Mesenteric fat pad (tissue), 1 donor: ENCODE measurements around the gene GIMAP5. TPM values are rescaled to one million over a fixed set of nuclear protein-coding genes. Genes with fewer than 3 reads are reported as not detected.

Source experiments
- DNase-seq: peaks from one replicate; pipeline ENCODE4 v3.0.0-alpha.2; 2020; ENCODE audit warnings: low spot score
- long read RNA-seq: library from polyadenylated mRNA; unstranded; transcript quantifications from one replicate; pipeline ENCODE4 v2.0.0, GENCODE V29; 2020
- total RNA-seq: library from RNA; stranded (reverse); fragmentation: NEBNext Ultra II Directional; extraction: Animal tissue kit (Norgen Biotek cat#: 25700); gene quantifications from one replicate; pipeline ENCODE4 v1.2.1, GENCODE V29; 2021
- donor health status: DM: yes; HTN: yes; CAD: no.

The GIMAP5 gene
- total RNA-seq: 26.6 TPM
- long read RNA-seq, transcript GIMAP5-201 (3 exons, 2,291 nt): major isoform, 226 of 252 reads
- long read RNA-seq, transcript GIMAP5-206 (3 exons, 653 nt): minor isoform, 8 of 252 reads
- long read RNA-seq, partial matches to known transcripts: 1 of 252 reads
- long read RNA-seq, other reads (novel, unspliced or antisense): 17 of 252 reads

DNA sequence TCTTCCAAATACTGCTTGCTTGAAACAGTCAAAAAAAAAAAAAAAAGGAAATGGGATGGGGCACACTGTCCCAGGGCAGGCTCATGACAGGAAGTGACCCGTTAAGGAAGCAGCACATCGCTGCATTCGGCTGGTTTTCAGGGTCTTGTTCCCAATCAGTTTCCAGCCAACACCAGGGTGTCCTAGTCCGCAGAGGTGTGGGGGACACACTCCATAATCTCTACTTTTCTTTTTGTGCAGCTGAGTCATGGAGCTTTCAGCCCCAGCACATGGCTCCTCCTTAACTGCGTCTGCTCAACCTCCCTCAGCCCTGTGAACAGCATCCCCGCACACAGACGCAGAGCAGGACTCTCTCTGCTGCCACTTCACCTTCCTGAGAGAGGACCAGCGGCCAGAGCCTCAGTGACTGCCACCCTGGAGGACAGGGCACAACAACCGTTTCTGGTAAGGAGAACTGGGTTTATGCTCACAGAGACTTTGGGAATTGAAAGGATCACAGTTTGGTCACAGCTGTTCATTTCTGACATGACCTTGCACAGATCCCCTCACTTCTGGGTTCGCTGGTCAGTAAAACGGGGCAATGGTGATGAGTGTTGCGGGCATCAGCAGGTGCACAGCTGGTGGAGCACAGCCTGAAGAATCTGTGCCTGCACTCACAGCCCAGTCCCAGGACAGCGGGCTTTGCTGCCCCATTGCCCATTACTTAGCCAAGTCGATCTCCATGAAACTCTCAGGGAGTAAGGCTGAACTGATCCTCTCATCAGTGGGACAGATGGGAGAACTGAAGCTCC is at the start of gene GIMAP5:
Gene GIMAP5, plus strand, starts transcription at position 154 of the 791 bp plus-strand sequence. CDS start 3,467 bp downstream, outside the sequence.
- no peak for DNase-seq

DNA sequence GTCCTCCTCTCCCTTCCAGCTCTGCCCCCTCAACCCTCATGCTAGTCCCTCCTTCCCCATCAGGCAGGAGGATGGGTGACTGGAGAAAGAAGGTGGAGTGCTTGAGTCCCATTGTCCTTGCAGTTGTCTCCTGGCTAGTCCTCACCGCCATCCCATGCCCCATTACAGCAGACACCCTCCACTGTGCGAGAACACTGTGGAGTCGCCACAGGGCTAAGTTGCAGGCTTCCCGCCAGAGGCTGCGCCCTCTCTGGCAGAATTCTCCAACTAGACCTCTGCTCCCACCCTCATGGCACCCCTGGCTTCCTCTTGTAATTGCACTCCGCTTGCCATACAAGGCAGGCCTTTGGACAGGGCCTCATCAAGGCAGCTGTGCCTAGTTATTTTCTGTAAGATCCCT is 48.6 kb upstream of the GIMAP5 start:
- no peak for DNase-seq

DNA sequence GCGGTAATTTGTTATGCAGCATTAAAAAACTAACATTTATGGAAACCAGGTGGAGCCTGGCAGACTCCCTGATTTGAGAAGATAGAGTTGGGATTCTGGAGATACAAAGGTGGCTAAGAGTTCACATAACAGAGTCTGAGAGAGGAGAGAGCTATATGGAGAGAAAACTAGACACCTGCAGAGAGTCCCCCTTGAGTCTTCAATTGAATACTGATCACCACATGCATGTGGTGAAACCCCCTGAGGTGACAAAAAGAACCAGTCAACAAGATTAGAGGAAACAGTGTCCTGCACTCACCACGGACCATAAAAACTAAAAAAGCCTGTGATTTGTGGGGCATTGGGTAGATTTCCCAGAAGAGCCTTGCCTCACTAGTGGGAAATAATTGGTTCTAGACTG is 41.6 kb upstream of the GIMAP5 start:
- DNase-seq: no peak

DNA sequence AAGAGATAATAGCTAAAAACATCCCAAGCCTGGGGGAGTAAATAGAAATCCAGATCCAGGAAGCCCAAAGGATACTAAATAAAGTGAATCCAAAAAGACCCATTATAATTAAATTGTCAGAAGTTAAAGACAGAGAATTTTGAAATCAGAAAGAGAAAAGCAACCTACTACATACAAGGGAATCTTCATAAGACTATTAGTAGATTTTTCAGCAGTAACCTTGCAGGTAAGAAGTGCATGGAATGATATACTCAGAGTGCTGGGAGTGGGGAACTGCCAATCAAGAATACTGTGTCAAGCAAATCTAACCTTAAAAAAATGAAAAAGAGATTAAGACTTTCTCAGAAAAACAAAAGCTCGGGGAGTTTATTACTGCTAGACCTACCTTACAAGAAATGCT is 34.0 kb upstream of the GIMAP5 start:
- no peak for DNase-seq

DNA sequence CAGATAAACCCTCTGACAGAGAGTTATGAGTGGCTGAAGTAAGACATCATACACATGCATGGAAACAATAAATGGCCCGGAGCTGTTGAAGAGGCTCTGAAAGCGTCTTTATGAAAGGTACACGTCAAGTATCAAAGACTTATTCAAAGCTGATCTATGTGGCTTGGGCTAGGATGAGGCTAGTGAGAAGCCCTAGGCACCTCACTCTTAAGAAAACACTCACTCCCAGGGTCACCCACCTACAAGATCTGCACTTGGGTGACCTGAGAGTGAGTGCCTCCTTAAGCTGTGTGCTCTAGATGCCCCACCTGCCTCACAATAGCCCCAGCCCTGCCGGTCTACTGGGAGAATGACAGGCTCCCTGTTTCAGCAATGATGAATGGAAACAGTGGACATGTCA is 21.9 kb upstream of the GIMAP5 start:
- DNase-seq: no peak

DNA sequence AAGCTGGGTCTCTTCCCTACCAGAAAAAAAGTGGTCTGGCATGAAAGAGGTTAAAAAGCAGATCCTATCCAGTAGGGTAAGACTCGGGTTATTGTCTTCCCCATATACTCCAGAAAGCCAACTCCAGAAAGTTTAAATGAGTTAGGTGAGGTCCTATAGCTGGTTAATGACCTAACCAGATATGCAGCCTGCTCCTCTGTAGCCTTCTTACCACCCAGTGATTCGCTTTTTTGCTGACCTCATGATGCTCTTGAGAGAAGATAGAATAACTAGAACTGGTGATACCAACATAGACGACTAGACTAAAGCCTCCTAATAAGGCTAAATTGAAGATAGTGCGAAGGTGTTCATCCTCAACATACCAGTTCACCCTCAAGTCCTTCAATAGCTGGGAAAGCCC is 21.5 kb upstream of the GIMAP5 start:
- no peak for DNase-seq

DNA sequence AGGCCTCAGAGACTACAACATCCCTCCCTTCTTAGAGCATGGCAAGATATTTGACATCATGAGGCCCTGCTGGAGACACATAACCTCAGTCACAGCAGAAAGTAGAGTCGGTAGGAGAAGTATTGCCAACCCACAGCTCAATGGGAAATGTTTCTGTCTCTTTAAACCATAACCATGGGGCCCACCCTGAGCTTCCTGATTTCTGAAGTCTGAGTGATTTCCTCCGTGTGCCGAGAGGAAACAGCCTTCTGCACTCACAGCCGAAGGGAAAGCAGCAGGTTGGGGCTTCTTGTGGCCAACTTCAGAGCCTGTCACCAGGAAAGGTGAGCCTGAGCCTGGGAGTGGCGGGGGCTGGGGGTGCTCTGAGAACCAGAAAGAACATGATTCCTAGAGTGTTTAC is 20.9 kb upstream of the GIMAP5 start, which contains the start of gene GIMAP1:
Gene GIMAP1, plus strand, starts transcription at position 246 of the 400 bp plus-strand sequence. CDS start 2,435 bp downstream, outside the sequence.
- DNase-seq: no peak

DNA sequence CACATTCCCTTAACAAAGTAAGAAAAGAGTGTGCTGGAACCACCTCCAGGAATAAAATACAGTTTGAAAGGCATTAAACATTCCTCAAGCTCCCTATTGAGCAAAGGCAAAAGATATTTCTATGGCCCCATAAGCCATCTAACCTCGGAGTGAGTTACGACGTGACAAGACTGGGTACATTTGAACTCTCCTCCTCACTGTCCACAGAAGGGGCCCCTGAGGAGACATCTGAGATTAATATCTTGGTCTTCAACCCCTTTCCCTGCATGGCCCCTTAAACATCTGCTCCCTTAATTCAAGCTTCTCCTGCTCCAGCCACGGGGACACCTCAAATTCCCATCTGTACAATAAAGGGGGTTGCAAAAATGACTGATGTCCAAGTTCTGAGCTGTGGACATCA is 20.3 kb upstream of the GIMAP5 start:
- DNase-seq: no peak

DNA sequence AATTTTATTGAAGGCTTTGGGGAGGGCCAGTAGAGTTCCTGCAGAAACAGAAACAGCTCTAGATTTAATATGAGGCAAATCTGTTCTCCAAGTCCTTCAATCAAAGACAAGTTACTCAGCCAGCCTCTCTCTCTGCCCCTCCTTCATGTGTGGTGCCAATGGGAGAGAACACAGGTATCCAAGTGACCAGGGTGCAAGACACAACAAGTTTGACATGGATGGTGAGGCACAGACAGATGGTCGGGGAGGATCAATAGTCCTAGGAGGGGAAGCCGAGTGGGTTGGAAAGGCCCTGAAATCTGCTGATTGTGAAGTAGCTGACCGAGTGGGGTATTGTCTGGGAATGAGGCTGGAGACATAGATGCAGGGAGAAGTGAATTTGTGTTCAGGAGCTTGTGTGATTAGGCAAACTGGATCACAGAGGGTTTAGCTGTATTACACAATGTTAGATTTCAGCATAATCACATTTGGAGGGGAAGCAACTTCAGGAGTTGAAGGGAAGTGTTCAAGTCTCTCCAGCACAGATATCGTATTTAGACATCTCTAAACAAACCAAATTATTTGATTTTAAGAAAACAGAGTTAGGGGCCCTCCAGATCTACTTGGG is 19.3 kb upstream of the GIMAP5 start:
- DNase-seq: no peak

DNA sequence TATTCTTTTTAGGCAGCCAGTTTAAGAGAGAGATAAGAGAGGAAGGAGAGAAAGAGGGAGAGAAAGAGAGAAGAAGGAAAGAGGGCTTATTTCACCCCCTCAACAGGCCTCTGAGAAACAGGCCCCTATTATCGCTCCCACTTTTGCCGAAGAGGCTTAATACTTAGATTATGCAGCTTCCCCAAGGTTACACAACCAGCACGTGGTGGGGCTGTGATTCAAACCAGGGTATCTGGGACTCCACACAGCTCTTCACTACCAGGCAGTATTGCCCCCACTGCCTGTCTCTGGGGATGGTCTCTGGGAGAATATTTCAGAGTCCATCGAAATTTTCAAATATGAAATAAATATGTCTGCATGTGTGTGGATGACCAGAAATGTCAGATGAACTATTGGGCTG is 17.8 kb upstream of the GIMAP5 start:
- DNase-seq: no peak

DNA sequence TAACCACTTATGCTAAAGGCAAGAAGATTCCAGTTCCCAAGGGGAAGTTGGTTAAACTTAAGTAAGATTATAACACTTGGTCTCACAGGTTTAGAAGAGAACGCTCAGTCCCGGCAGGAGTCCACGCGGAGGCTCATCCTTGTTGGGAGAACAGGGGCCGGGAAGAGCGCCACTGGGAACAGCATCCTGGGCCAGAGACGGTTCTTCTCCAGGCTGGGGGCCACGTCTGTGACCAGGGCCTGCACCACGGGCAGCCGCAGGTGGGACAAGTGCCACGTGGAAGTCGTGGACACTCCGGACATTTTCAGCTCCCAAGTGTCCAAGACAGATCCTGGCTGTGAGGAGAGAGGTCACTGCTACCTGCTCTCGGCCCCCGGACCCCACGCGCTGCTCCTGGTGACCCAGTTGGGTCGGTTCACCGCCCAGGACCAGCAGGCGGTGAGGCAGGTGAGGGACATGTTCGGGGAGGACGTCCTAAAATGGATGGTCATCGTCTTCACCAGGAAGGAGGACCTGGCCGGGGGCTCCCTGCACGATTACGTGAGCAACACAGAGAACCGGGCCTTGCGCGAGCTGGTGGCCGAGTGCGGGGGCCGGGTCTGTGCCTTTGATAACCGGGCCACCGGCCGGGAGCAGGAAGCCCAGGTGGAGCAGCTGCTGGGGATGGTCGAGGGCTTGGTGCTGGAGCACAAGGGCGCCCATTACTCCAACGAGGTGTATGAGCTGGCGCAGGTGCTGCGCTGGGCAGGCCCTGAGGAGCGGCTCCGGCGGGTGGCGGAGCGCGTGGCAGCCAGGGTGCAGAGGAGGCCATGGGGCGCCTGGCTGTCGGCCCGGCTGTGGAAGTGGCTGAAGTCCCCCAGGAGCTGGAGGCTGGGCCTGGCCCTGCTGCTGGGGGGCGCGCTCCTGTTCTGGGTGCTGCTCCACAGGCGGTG is 17.0 kb upstream of the GIMAP5 start:
- no peak for DNase-seq

DNA sequence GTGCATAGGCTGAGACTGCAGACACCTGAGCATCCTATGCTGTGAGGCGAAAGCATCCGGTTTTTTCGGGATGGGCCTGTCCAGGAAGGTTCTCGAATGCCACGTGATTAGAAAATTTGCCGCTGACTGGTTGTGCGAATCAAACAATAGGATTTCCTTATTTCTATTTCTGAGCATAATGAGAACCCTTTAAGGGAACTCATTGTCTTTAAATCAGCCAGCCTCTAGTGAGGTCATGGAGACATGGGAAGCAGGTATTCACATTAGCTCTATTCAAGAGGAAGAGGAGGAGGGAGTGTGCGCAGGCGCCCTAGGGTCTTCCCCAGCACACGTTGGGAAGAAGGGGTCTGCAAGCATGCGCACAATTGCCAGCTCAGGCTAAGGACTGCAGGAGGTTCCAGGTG is 15.2 kb upstream of the GIMAP5 start:
- no peak for DNase-seq

DNA sequence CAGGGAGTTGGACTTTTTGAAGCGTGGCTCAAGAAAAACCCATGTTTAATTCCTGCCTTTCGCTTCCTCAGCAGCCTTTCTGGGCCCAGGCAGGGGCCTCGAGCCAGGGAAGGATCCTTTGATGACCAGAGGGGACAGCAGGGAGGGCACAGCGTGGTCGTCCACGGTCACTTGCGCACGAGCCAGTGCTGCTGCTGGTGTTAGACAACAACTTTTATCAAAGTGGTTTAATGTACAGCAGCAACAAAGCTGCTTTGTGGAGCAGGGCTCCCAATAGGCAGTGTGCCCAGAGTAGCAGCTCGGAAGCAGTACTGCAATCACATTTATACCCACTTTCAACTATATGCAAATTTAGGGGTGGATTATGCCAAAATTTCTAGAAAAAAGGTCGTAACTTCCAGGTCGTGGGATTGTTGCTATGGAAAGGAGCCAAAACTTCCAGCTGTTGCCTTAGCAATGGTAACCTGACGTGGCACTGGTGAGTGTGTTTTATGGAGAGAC is 14.7 kb upstream of the GIMAP5 start:
- no peak for DNase-seq

DNA sequence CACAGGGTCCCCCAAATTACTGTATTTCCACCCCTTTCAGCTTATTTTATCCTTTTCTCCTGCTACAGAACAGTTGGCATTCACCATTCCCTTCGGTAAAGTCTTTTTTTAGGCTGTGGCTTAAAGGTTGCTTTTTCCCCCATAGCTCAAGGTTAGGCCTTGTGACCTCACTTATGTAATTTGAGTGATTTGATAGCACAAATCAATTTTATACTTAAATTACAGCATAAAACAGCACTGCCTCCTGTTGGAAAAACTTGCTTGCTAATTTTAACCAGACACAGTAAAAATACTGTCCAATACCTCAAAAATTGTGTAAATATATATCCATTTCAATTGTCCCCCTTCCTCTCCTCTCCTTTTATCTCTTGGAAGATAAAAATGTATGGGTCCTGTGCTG is 13.8 kb upstream of the GIMAP5 start:
- no peak for DNase-seq

DNA sequence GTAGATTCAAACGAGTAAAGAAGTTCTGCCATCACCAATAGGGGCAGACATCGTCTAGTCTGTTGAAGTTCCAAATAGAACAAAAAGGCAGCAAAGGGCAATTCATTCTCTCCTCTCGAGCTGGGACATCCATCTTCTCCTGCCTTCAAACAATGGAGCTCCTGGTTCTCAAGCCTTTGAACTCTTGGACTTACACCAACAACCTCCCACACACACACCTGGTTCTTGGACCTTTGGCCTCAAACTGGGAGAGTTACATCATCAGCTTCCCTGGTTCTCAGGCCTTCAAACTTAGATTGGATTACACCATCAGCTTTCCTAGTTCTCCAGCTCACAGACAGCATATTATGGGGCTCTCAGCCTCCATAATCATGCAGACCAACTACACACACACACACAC is 9.8 kb upstream of the GIMAP5 start:
- no peak for DNase-seq

DNA sequence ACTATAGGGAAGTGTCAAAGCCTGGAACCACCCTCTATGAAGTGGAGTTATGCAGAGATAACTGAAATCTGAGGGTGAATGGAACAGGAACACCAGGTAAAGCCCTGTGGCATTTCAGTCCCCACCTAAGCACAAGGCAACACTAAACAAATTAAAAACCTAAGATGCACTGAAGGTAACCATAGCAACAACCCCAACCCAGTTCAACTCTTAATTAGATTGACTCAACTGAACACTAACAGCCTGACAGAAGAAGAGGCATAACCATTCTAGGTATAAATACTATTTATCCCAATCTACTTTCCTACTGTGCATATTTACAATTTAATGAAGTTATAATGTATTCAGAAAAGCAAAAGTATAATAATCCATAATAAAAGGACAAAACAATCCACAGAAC is 9.2 kb upstream of the GIMAP5 start:
- DNase-seq: no peak

DNA sequence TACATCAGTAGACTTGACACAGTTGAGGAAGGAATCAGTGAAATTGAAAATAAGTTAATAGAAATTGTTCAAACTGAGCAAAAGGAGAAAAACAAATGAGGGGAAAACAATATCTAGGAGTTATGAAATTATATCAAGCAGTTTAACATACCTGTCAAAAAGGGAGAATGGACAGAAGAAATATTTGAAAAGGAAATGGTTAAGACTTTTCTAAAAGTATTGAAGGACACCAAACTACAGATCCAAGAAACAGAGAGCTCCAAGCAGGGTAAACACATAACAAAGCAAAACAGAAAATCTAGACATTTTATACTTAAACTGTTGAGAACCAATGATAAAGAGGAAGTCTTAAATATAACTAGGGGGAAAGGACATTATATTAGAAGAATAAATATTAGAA is 8.6 kb upstream of the GIMAP5 start:
- DNase-seq: no peak

DNA sequence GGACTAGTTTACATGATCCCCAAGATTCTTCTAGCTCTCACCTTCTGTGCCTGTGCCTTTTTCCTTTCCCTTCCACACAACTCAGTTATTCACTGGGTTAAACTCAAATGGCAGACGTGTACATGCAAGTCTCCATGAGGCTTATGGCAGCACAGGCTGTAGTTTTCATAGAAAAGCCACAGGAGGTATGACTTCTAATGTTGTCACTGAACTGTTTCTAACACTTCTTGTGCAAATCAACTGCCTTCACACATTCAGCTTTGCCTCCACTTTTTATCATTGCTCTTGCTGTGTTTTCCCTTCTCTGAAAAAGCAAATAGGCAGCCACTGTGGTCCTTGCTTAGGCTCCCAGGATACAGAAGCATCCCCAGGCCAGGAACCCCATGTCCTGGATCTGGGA is 5.3 kb upstream of the GIMAP5 start:
- DNase-seq: no peak

DNA sequence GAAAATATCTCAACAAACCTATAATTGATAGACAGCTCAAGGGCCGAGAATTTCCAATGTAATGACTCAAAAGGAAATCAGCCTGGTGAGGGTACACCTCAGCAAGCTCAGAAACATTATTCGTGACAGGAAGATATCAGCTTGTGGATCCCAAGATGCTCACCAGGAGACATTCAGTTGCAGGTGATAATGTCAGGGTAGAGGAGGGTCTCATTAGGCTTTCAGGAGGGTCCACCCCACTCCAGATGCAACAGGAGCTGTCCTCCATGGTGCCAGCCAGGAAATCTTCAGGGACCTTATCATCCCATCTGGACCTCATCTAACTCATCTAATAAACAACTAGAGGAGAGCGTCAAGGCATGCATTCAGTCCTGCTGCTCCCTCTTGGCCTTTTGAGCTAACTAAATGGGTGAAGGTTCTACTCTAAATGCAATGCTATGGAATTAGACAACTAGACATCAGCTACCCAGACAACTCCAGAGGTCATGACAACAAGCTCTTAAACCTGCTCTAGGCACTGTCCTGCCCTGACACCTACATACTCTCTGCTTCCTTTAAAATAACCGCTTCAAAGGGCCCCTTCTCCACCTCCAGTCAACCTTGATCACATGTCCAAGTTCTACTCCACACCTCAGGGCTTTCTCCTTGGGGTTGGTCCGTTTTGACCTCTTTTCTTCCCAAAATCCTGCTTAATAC is 4.3 kb upstream of the GIMAP5 start:
- no peak for DNase-seq

DNA sequence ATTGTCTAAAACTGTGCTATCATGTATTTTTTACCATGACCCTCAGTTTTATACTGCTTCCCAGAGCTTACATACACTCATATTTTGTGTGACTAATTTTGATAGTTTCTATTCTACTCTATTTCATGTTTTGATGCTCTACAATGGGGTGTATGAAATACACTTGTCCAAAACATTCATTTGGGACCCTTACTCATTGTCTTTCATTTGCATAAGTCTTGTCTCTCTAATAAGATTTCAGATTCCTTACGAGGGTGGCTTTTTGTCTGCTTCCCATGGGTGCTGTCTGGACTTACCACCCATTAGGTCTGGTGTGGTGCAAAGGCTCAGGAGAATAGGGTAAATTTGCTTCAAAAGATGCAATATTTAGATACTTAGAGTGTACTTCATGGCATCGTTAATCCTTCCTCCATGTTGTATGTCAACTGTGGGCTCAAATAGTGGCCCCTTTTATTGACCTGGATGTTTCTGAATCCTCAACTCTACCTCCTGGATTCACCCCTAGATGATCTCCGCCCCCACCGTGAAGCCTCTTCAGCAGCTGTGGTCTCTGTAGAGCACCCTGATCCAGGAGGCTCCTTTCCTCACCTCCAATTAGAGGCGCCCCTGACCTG is 3.6 kb upstream of the GIMAP5 start:
- no peak for DNase-seq
